T-cell (primary cell): Measurements from ENCODE around the gene CST7. TPM values are rescaled to one million over a fixed set of nuclear protein-coding genes. Genes with fewer than 3 reads are reported as not detected.

ENCODE experiments used
- ATAC-seq, 4 experiments: fragments of 200-7000 bp in 3 of 4; fragments of 150-1000 bp in 1 of 4; cut with Tn5 transposase; replicated peaks in 1 of 4; 1 replicate in 3 of 4; 2 replicates in 1 of 4; pipeline ENCODE4 v1.10.0; 2021; ENCODE audit warnings: moderate library complexity in 3 of 4, mild to moderate bottlenecking in 2 of 4, moderate number of reproducible peaks in 1 of 4
- CTCF ChIA-PET, 2 donors: fragments of 300-600 bp; sonication (Branson Sonifier 250); formaldehyde crosslinking; loops; one replicate each; lab custom pipeline; 2022; ENCODE audit warnings: antibody characterized with exemption in 2 of 2; lab: Charles Lee
- POLR2A ChIA-PET, 2 donors: fragments of 300-600 bp; sonication (Branson Sonifier 250); formaldehyde crosslinking; loops; one replicate each; lab custom pipeline; 2022; ENCODE audit warnings: antibody characterized with exemption in 2 of 2; lab: Charles Lee
- DNase-seq, 35 experiments: peaks; one replicate each; pipeline versions ENCODE4 v3.0.0 to v3.0.0-alpha.2; 2013 to 2023
- H3K27ac ChIP-seq: one replicate; pipeline ENCODE4 v1.5.1; 2013; ENCODE audit warnings: low read length
- H3K27me3 ChIP-seq, 2 experiments: replicated peaks in 1 of 2; 1 replicate in 1 of 2; 2 replicates in 1 of 2; pipeline versions ENCODE4 v1.6.1 to v1.7.0; 2013; ENCODE audit warnings: low read length in 1 of 2, mixed read lengths in 1 of 2; ENCODE audit not compliant: control insufficient read depth in 2 of 2, insufficient read depth in 2 of 2; ENCODE audit errors: extremely low read depth in 1 of 2
- H3K36me3 ChIP-seq, 2 donors: 1 replicate in 1 of 2; 2 replicates in 1 of 2; pipeline versions ENCODE4 v1.6.1 to v1.7.0; 2013; ENCODE audit warnings: low read length in 1 of 2; ENCODE audit not compliant: control insufficient read depth in 2 of 2, insufficient read depth in 1 of 2; ENCODE audit errors: extremely low read depth in 1 of 2
- H3K4me1 ChIP-seq, 2 experiments: 1 replicate in 1 of 2; 2 replicates in 1 of 2; pipeline versions ENCODE4 v1.6.1 to v1.7.0; 2013; ENCODE audit warnings: low read length in 2 of 2, mixed read lengths in 1 of 2; ENCODE audit not compliant: insufficient read depth in 2 of 2, control insufficient read depth in 1 of 2; ENCODE audit errors: extremely low read depth in 1 of 2
- H3K4me3 ChIP-seq, 2 donors: 1 replicate in 1 of 2; 2 replicates in 1 of 2; pipeline versions ENCODE4 v1.5.1 to v1.7.0; 2013; ENCODE audit warnings: mild to moderate bottlenecking in 2 of 2, low read length in 1 of 2, moderate library complexity in 1 of 2; ENCODE audit not compliant: control insufficient read depth in 1 of 2; ENCODE audit errors: extremely low read depth in 1 of 2
- H3K9me3 ChIP-seq: 2 replicates; pipeline ENCODE4 v1.7.0; 2013
- H3K27ac Mint-ChIP-seq, 2 donors: one replicate each; pipeline ENCODE4 v1.8.0; 2020 to 2021; ENCODE audit warnings: mild to moderate bottlenecking in 2 of 2, mixed read lengths in 2 of 2
- H3K27me3 Mint-ChIP-seq, 2 donors: one replicate each; pipeline ENCODE4 v1.8.0; 2021 to 2022; ENCODE audit warnings: mixed read lengths in 2 of 2
- H3K36me3 Mint-ChIP-seq: one replicate; pipeline ENCODE4 v1.8.0; 2021; ENCODE audit warnings: mixed read lengths
- H3K4me1 Mint-ChIP-seq, 3 donors: one replicate each; pipeline ENCODE4 v1.8.0; 2020 to 2022; ENCODE audit warnings: mixed read lengths in 3 of 3, mild to moderate bottlenecking in 1 of 3
- H3K4me3 Mint-ChIP-seq, 3 donors: one replicate each; pipeline ENCODE4 v1.8.0; 2020 to 2022; ENCODE audit warnings: mild to moderate bottlenecking in 3 of 3, mixed read lengths in 3 of 3, moderate library complexity in 3 of 3
- H3K9me3 Mint-ChIP-seq, 3 donors: one replicate each; pipeline ENCODE4 v1.8.0; 2020 to 2022; ENCODE audit warnings: mixed read lengths in 3 of 3
- WGBS: methylation state at CpG from one replicate; pipeline ENCODE4 v1.1.5; 2013; ENCODE audit warnings: missing lambda C conversion rate; ENCODE audit not compliant: insufficient coverage; 5-methylcytosine and 5-hydroxymethylcytosine counted together
- total RNA-seq, 35 experiments: library from RNA in 6 of 35; stranded (reverse) in 6 of 35; fragments of 120-200 nt in 1 of 35; gene quantifications; one replicate each; pipeline versions ENCODE4 v1.2.1 to v1.2.4 and lab custom pipeline; 2013 to 2026

Gene CST7
- total RNA-seq, 5 donors from 2014 or later (not counting 1 experiment from before 2014, with no cell fraction given): 22.8 to 92.0 (median 46.2) TPM

GRCh38 chr20:24996449-24997377 lies 47.6 kb downstream of the CST7 start:
- Mint-ChIP-seq H3K36me3 (peaks cover 2% of the 10 kb centered on the region), H3K4me1 (peaks cover 13 to 30% (median 30%) of the 10 kb centered on the region in 3 donors), H3K9me3 (no peaks in the 10 kb centered on the region), H3K27me3 (no peaks in the 10 kb centered on the region), H3K4me3 (no peak overlapping the region), H3K27ac (peak overlapping the region in 1 of 2 donors; percentile 25)
- Histone ChIP-seq H3K36me3 (no peaks in the 10 kb centered on the region), H3K27me3 (no peaks in the 10 kb centered on the region), H3K9me3 (no peaks in the 10 kb centered on the region), H3K27ac (no peak overlapping the region), H3K4me3 (no peak overlapping the region), H3K4me1 (peaks cover under 1 to 23% of the 10 kb centered on the region in 2 experiments)
- ChIA-PET POLR2A (interaction anchor here in 1 of 2 donors (0.5 kb wide), 1 partner anchor 176 kb away, joined by 3 read pairs; no protein-coding TSS in a partner anchor), CTCF (interaction anchor here (0.5 to 5.2 kb wide), 7 partner anchors 13 to 132 kb away, joined by 3 to 35 read pairs (median 3); partner anchors contain the start of gene ACSS1 (in 1 of the 2))
- ATAC-seq (no peak), DNase-seq (peak in 1 of 35 experiments; percentile 13)
- 78% methylated on average over 4 of the region's 9 CpGs for WGBS

- Mint-ChIP-seq H3K36me3 (peaks cover 13% of the 10 kb centered on the region), H3K4me1 (peaks cover 8 to 21% (median 21%) of the 10 kb centered on the region in 3 donors), H3K9me3 (peaks cover 0 to 4% (median 0%) of the 10 kb centered on the region in 3 donors), H3K27ac (no peak overlapping the region), H3K27me3 (no peaks in the 10 kb centered on the region), H3K4me3 (no peak overlapping the region)
- no peaks in the 10 kb centered on the region for H3K27me3 ChIP-seq
- ChIA-PET CTCF (interaction anchor here (0.9 to 1.0 kb wide), 2 partner anchors 56 to 66 kb away, joined by 3 to 6 read pairs; no protein-coding TSS in a partner anchor), POLR2A (no interaction called here)
- H3K4me1 ChIP-seq: peaks cover 0 to 14% of the 10 kb centered on the region in 2 experiments
- no peak overlapping the region for H3K4me3 ChIP-seq
- H3K9me3 ChIP-seq: no peaks in the 10 kb centered on the region
- DNase-seq (peak in 1 of 35 experiments; percentile 12), ATAC-seq (no peak)
- peaks cover 0 to 5% of the 10 kb centered on the region in 2 donors for H3K36me3 ChIP-seq
- no CpG with 5 or more reads among the region's 3 CpGs for WGBS
- H3K27ac ChIP-seq: no peak overlapping the region
Observed at GRCh38 chr20:24998121-24998520, 49.1 kb downstream of the CST7 start.

GRCh38 chr20:24998631-24999445 lies 49.8 kb downstream of the CST7 start:
- peaks cover 0 to 5% of the 10 kb centered on the region in 2 donors for H3K36me3 ChIP-seq
- H3K27ac ChIP-seq: no peak overlapping the region
- H3K4me1 Mint-ChIP-seq: peaks cover 8 to 15% (median 14%) of the 10 kb centered on the region in 3 donors
- H3K27me3 ChIP-seq: no peaks in the 10 kb centered on the region
- H3K36me3 Mint-ChIP-seq: peaks cover 18% of the 10 kb centered on the region
- no peak overlapping the region for H3K4me3 Mint-ChIP-seq
- no peak overlapping the region for H3K27ac Mint-ChIP-seq
- H3K4me1 ChIP-seq: peaks cover 0 to 10% of the 10 kb centered on the region in 2 experiments
- no peak for ATAC-seq
- H3K4me3 ChIP-seq: no peak overlapping the region
- peaks cover 0 to 4% (median 0%) of the 10 kb centered on the region in 3 donors for H3K9me3 Mint-ChIP-seq
- ChIA-PET CTCF (no interaction called here), POLR2A (no interaction called here)
- 84% methylated on average over 4 of the region's 12 CpGs for WGBS
- no peaks in the 10 kb centered on the region for H3K9me3 ChIP-seq
- no peaks in the 10 kb centered on the region for H3K27me3 Mint-ChIP-seq
- DNase-seq: peak in 1 of 35 experiments; percentile 19

GRCh38 chr20:24999568-24999967 lies 50.5 kb downstream of the CST7 start:
- Histone ChIP-seq H3K27ac (no peak overlapping the region), H3K27me3 (no peaks in the 10 kb centered on the region), H3K4me1 (peaks cover 0 to 8% of the 10 kb centered on the region in 2 experiments), H3K9me3 (no peaks in the 10 kb centered on the region), H3K36me3 (peaks cover 0 to 5% of the 10 kb centered on the region in 2 donors), H3K4me3 (no peak overlapping the region)
- no peak for ATAC-seq
- H3K4me1 Mint-ChIP-seq: peaks cover 6 to 8% (median 8%) of the 10 kb centered on the region in 3 donors
- ChIA-PET POLR2A (no interaction called here), CTCF (interaction anchor here in 1 of 2 donors (0.5 to 0.6 kb wide), 2 partner anchors 54 to 85 kb away, joined by 3 to 4 read pairs; no protein-coding TSS in a partner anchor)
- WGBS: no CpG with 5 or more reads among the region's 4 CpGs
- peaks cover 24% of the 10 kb centered on the region for H3K36me3 Mint-ChIP-seq
- DNase-seq: no peak
- H3K27ac Mint-ChIP-seq: no peak overlapping the region
- peaks cover 0 to 4% (median 0%) of the 10 kb centered on the region in 3 donors for H3K9me3 Mint-ChIP-seq
- H3K4me3 Mint-ChIP-seq: no peak overlapping the region
- no peaks in the 10 kb centered on the region for H3K27me3 Mint-ChIP-seq

- H3K27ac ChIP-seq: no peak overlapping the region
- Mint-ChIP-seq H3K27me3 (no peaks in the 10 kb centered on the region), H3K4me1 (peaks cover 0 to under 1% (median 0%) of the 10 kb centered on the region in 3 donors), H3K36me3 (peaks cover 24% of the 10 kb centered on the region), H3K4me3 (no peak overlapping the region), H3K9me3 (peaks cover 0 to 4% (median 0%) of the 10 kb centered on the region in 3 donors), H3K27ac (no peak overlapping the region)
- WGBS: 50% methylated on average over 4 of the region's 4 CpGs
- H3K4me1 ChIP-seq: peaks cover 0 to under 1% of the 10 kb centered on the region in 2 experiments
- POLR2A ChIA-PET: no interaction called here
- DNase-seq (peak in 1 of 35 experiments; percentile 9), ATAC-seq (no peak)
- peaks cover 0 to 9% of the 10 kb centered on the region in 2 donors for H3K36me3 ChIP-seq
- H3K4me3 ChIP-seq: no peak overlapping the region
- CTCF ChIA-PET: interaction anchor here in 1 of 2 donors (0.6 kb wide), 1 partner anchor 54 kb away, joined by 3 read pairs; no protein-coding TSS in a partner anchor
- no peaks in the 10 kb centered on the region for H3K27me3 ChIP-seq
- H3K9me3 ChIP-seq: no peaks in the 10 kb centered on the region
Observed at GRCh38 chr20:25000268-25000801, 51.3 kb downstream of the CST7 start.
